GM12875 (cell line): ENCODE results near the gene GZMA.

Experiments
- H3K4me3 ChIP-seq: one replicate; pipeline ENCODE4 v1.5.1; 2011; ENCODE audit warnings: low read depth, low read length, control low read depth
- CTCF ChIP-seq: IDR thresholded peaks from 2 replicates; pipeline ENCODE4 v1.5.1; 2011; ENCODE audit warnings: low read depth, mild to moderate bottlenecking, control low read depth, inconsistent platforms, low read length, moderate library complexity, borderline replicate concordance; ENCODE audit not compliant: insufficient read depth

GZMA gene

GRCh38 chr5:55102348-55102747, at the start of gene GZMA:
Gene GZMA (plus strand): TSS chr5:55102646. CDS start chr5:55102683, 37 bp downstream.
- TF ChIP-seq CTCF: no peak
- H3K4me3 ChIP-seq: no peak within 1 kb of the TSS

GRCh38 chr5:55055183-55055582, 47.3 kb upstream of the GZMA start:
- H3K4me3 ChIP-seq: no peak overlapping the region
- TF ChIP-seq CTCF: no peak

- TF ChIP-seq CTCF: no peak
- H3K4me3 ChIP-seq: no peak overlapping the region
Measured at GRCh38 chr5:55062039-55062779, 40.2 kb upstream of the GZMA start.

- TF ChIP-seq CTCF: no peak
- no peak overlapping the region for H3K4me3 ChIP-seq
Measured at GRCh38 chr5:55063220-55063863, 39.1 kb upstream of the GZMA start.

GRCh38 chr5:55063899-55064298, 38.5 kb upstream of the GZMA start:
- H3K4me3 ChIP-seq: no peak overlapping the region
- no peak for TF ChIP-seq CTCF

- H3K4me3 ChIP-seq: no peak overlapping the region
- TF ChIP-seq CTCF: no peak
Measured at GRCh38 chr5:55064523-55064922, 37.9 kb upstream of the GZMA start.

GRCh38 chr5:55066277-55066676, 36.2 kb upstream of the GZMA start:
- no peak for TF ChIP-seq CTCF
- no peak overlapping the region for H3K4me3 ChIP-seq
